H1 (cell line): ENCODE data around the gene CXCR5. TPM values are rescaled to one million over a fixed set of nuclear protein-coding genes. Genes with fewer than 3 reads are reported as not detected.
A peak's percentile ranks its signal among the peaks of the same experiment; 100 is the strongest.

ENCODE experiments used
- CTCF ChIA-PET: fragments of 300-600 bp; sonication (Branson Sonifier 250); formaldehyde crosslinking; loops from one replicate; lab custom pipeline; 2021; ENCODE audit not compliant: partially characterized antibody; lab: Charles Lee
- POLR2A ChIA-PET: fragments of 300-600 bp; sonication (Branson Sonifier 250); formaldehyde crosslinking; loops from one replicate; lab custom pipeline; 2021; ENCODE audit warnings: inconsistent platforms; ENCODE audit not compliant: partially characterized antibody; lab: Charles Lee
- DNase-seq, 2 experiments: peaks; one replicate each; pipeline versions ENCODE4 v3.0.0 to v3.0.0-alpha.2; 2010 to 2022; ENCODE audit warnings: low spot score in 2 of 2, low read depth in 1 of 2, mixed read lengths in 1 of 2
- FAIRE-seq: peaks from 2 replicates; lab custom pipeline; 2011; peaks lifted over from hg19 to GRCh38; lab: Jason Lieb, UNC
- H2AFZ ChIP-seq: 2 replicates; pipeline ENCODE4 v1.8.1; 2012; ENCODE audit warnings: low read length, inconsistent platforms
- H2AK5ac ChIP-seq: 2 replicates; pipeline ENCODE4 v1.6.1; 2013; ENCODE audit warnings: low read depth, low read length
- H2BK120ac ChIP-seq: replicated peaks from 2 replicates; pipeline ENCODE3; 2013; ENCODE audit warnings: low read depth, low read length, inconsistent platforms
- H2BK12ac ChIP-seq: 2 replicates; pipeline ENCODE4 v1.6.1; 2013; ENCODE audit warnings: low read depth, low read length
- H2BK15ac ChIP-seq: 2 replicates; pipeline ENCODE4 v1.6.1; 2013; ENCODE audit warnings: low read length
- H2BK20ac ChIP-seq: 2 replicates; pipeline ENCODE4 v1.6.1; 2013; ENCODE audit warnings: low read length
- H2BK5ac ChIP-seq: 2 replicates; pipeline ENCODE4 v1.6.1; 2013; ENCODE audit warnings: low read depth, low read length
- H3K14ac ChIP-seq: 2 replicates; pipeline ENCODE4 v1.6.1; 2013; ENCODE audit warnings: inconsistent platforms; ENCODE audit not compliant: insufficient read length
- H3K18ac ChIP-seq: 2 replicates; pipeline ENCODE4 v1.6.1; 2013; ENCODE audit warnings: low read length; ENCODE audit errors: extremely low read depth
- H3K23ac ChIP-seq: 2 replicates; pipeline ENCODE4 v1.6.1; 2013; ENCODE audit warnings: inconsistent platforms; ENCODE audit not compliant: insufficient read length
- H3K23me2 ChIP-seq: 2 replicates; pipeline ENCODE4 v1.6.1; 2013; ENCODE audit warnings: low read depth, low read length
- H3K27ac ChIP-seq: 2 replicates; pipeline ENCODE4 v1.6.1; 2011; ENCODE audit warnings: low read depth, low read length, inconsistent platforms
- H3K27me3 ChIP-seq, 4 experiments: replicated peaks in 1 of 4; 1 replicate in 1 of 4; 2 replicates in 3 of 4; pipeline versions ENCODE4 v1.6.1 to v1.8.1; 2011 to 2013; ENCODE audit warnings: low read length in 3 of 4, mild to moderate bottlenecking in 3 of 4, inconsistent platforms in 2 of 4, mixed read lengths in 2 of 4, moderate library complexity in 1 of 4; ENCODE audit not compliant: control insufficient read depth in 3 of 4, insufficient read depth in 3 of 4; ENCODE audit errors: extremely low read depth in 1 of 4
- H3K36me3 ChIP-seq, 4 experiments: 2 replicates each; pipeline versions ENCODE4 v1.6.1 to v1.8.1; 2011 to 2013; ENCODE audit warnings: mild to moderate bottlenecking in 4 of 4, low read length in 3 of 4, moderate library complexity in 2 of 4, control low read depth in 1 of 4, inconsistent platforms in 1 of 4; ENCODE audit not compliant: insufficient read depth in 4 of 4, control insufficient read depth in 2 of 4
- H3K4ac ChIP-seq: replicated peaks from 2 replicates; pipeline ENCODE3; 2013; ENCODE audit warnings: low read length, low read depth, mixed read lengths, inconsistent platforms; ENCODE audit not compliant: insufficient read length
- H3K4me1 ChIP-seq, 4 experiments: replicated peaks in 1 of 4; 1 replicate in 1 of 4; 2 replicates in 3 of 4; pipeline versions ENCODE4 v1.6.1 to v1.8.1; 2011 to 2013; ENCODE audit warnings: low read length in 3 of 4, inconsistent platforms in 2 of 4, mixed read lengths in 1 of 4; ENCODE audit not compliant: insufficient read depth in 4 of 4, control insufficient read depth in 3 of 4
- H3K4me2 ChIP-seq, 2 experiments: 2 replicates each; pipeline versions ENCODE4 v1.6.1 to v1.8.1; 2011 to 2013; ENCODE audit warnings: low read depth in 2 of 2, low read length in 2 of 2, control low read depth in 1 of 2, inconsistent platforms in 1 of 2, mild to moderate bottlenecking in 1 of 2; ENCODE audit not compliant: insufficient read depth in 1 of 2
- H3K4me3 ChIP-seq, 4 experiments: fragments of 200-600, 300-600 bp in 1 of 4; sonication (generic), shearing (Covaris generic), sonication (Bioruptor Twin) in 1 of 4; 2 replicates each; pipeline versions ENCODE4 v1.5.1 to v1.8.1; 2011 to 2016; ENCODE audit warnings: low read length in 4 of 4, low read depth in 3 of 4, control low read depth in 2 of 4, inconsistent platforms in 2 of 4, mild to moderate bottlenecking in 2 of 4, mixed read lengths in 1 of 4, moderate library complexity in 1 of 4; ENCODE audit not compliant: insufficient read depth in 2 of 4; ENCODE audit errors: extremely low read depth in 1 of 4
- H3K56ac ChIP-seq: replicated peaks from 2 replicates; pipeline ENCODE3; 2013; ENCODE audit warnings: low read depth, mild to moderate bottlenecking, mixed read lengths, low read length, inconsistent platforms; ENCODE audit not compliant: insufficient read length
- H3K79me1 ChIP-seq: 2 replicates; pipeline ENCODE4 v1.6.1; 2013; ENCODE audit warnings: low read depth, low read length, control low read depth
- H3K79me2 ChIP-seq, 2 experiments: 2 replicates each; pipeline versions ENCODE4 v1.6.1 to v1.8.1; 2012 to 2013; ENCODE audit warnings: low read length in 2 of 2, mild to moderate bottlenecking in 2 of 2, inconsistent platforms in 1 of 2; ENCODE audit not compliant: insufficient read depth in 2 of 2, control insufficient read depth in 1 of 2
- H3K9ac ChIP-seq, 4 experiments: replicated peaks in 1 of 4; 1 replicate in 1 of 4; 2 replicates in 3 of 4; pipeline versions ENCODE4 v1.6.1 to v1.8.1; 2011 to 2013; ENCODE audit warnings: low read depth in 3 of 4, low read length in 3 of 4, control low read depth in 2 of 4, mild to moderate bottlenecking in 2 of 4, moderate library complexity in 2 of 4, inconsistent platforms in 1 of 4; ENCODE audit errors: extremely low read depth in 1 of 4
- H3K9me3 ChIP-seq, 2 experiments: 2 replicates each; pipeline versions ENCODE4 v1.6.1 to v1.8.1; 2012 to 2013; ENCODE audit warnings: mild to moderate bottlenecking in 2 of 2, moderate library complexity in 2 of 2, control low read depth in 1 of 2, inconsistent platforms in 1 of 2, low read depth in 1 of 2, low read length in 1 of 2, mixed read lengths in 1 of 2; ENCODE audit not compliant: insufficient read depth in 2 of 2
- H4K20me1 ChIP-seq, 2 experiments: replicated peaks in 1 of 2; 2 replicates each; pipeline versions ENCODE3 to v1.8.1; 2011 to 2013; ENCODE audit warnings: inconsistent platforms in 2 of 2, low read length in 2 of 2, mild to moderate bottlenecking in 1 of 2; ENCODE audit not compliant: insufficient read depth in 2 of 2, control insufficient read depth in 1 of 2
- H4K5ac ChIP-seq: 2 replicates; pipeline ENCODE4 v1.6.1; 2013; ENCODE audit warnings: low read length, low read depth, mixed read lengths, inconsistent platforms; ENCODE audit not compliant: insufficient read length
- H4K8ac ChIP-seq: 2 replicates; pipeline ENCODE4 v1.8.0; 2013; ENCODE audit warnings: mild to moderate bottlenecking, moderate library complexity, low read length, inconsistent platforms; ENCODE audit not compliant: insufficient read depth; ENCODE audit errors: extremely low read depth
- H4K91ac ChIP-seq: replicated peaks from 2 replicates; pipeline ENCODE3; 2013; ENCODE audit warnings: low read length, mixed read lengths, inconsistent platforms; ENCODE audit not compliant: insufficient read length
- KDM5A ChIP-seq: fragments of 200-600 bp; IDR thresholded peaks from 2 replicates; pipeline ENCODE4 v1.7.1; 2012; ENCODE audit warnings: mild to moderate bottlenecking, low read length, inconsistent platforms, mixed read lengths
- POLR2AphosphoS5 ChIP-seq: IDR thresholded peaks from 2 replicates; pipeline ENCODE4 v1.6.1; 2011; ENCODE audit warnings: low read depth, low read length
- WGBS, 2 experiments: shearing (Covaris generic) in 1 of 2; methylation state at CpG; one replicate each; pipeline versions ENCODE4 v1.1.6 to v1.1.7; 2013 to 2015; ENCODE audit warnings: low lambda C conversion rate in 2 of 2, mixed read lengths in 2 of 2, inconsistent platforms in 1 of 2, low coverage in 1 of 2, missing lambda C conversion rate in 1 of 2; ENCODE audit not compliant: insufficient replicate concordance in 2 of 2, insufficient coverage in 1 of 2, insufficient read length in 1 of 2; ENCODE audit errors: extremely low coverage in 1 of 2, missing lambda C conversion rate in 1 of 2; 5-methylcytosine and 5-hydroxymethylcytosine counted together
- polyA plus RNA-seq, 7 experiments: library from polyadenylated mRNA; depleted of rRNA in 3 of 7; stranded (reverse) in 5 of 7; unstranded in 2 of 7; fragments of >200 nt in 5 of 7; fragments of 200-250 nt in 2 of 7; gene quantifications; 1 replicate in 5 of 7; 2 replicates in 1 of 7; 4 replicates in 1 of 7; pipeline versions ENCODE4 v1.2.1 to v1.2.3, GENCODE V29; 2011 to 2013; ENCODE audit warnings: missing spikeins in 2 of 7, mixed read lengths in 2 of 7
- total RNA-seq: library from RNA; stranded (reverse); fragmentation: NEBNext Ultra II Directional; extraction: Animal tissue kit (Norgen Biotek cat#: 25700); gene quantifications from 2 replicates; pipeline ENCODE4 v1.2.1, GENCODE V29; 2021

CXCR5 gene
- total and polyA plus RNA-seq, 2 of the 8 experiments (the other 6 are each of a cell fraction or from before 2014, with no cell fraction given), result not detected

GRCh38 chr11:118900535-118901384 is 17.1 kb downstream of the CXCR5 start:
- CTCF ChIA-PET, result interaction anchor here (0.6 to 1.3 kb wide), 7 partner anchors 10 to 91 kb away, joined by 3 to 5 read pairs (median 4); no protein-coding TSS in a partner anchor
- Histone ChIP-seq H3K4me3 (no peak overlapping the region), H4K20me1 (peaks cover 6 to 9% of the 10 kb centered on the region in 2 experiments), H2BK120ac (no peak overlapping the region), H3K9me3 (no peaks in the 10 kb centered on the region), H2AFZ (no peak overlapping the region), H3K79me2 (peaks cover 0 to 15% of the 10 kb centered on the region in 2 experiments; a peak in 2 of 4 replicates), H3K23ac (no peak overlapping the region), H3K9ac (no peak overlapping the region), H2BK20ac (no peak overlapping the region), H3K27me3 (no peaks in the 10 kb centered on the region), H3K36me3 (peaks cover 17 to 58% (median 45%) of the 10 kb centered on the region in 4 experiments), H3K4ac (no peak overlapping the region), H2BK12ac (no peak overlapping the region), H2BK15ac (no peak overlapping the region), H3K4me1 (peaks cover 3 to 36% (median 22%) of the 10 kb centered on the region in 4 experiments), H3K23me2 (no peaks in the 10 kb centered on the region), H4K91ac (no peak overlapping the region), H4K5ac (no peak overlapping the region), H3K79me1 (no peaks in the 10 kb centered on the region), H3K27ac (no peak overlapping the region), H3K14ac (no peak overlapping the region), H3K56ac (no peak overlapping the region), H2AK5ac (no peak overlapping the region), H3K4me2 (no peak overlapping the region), H3K18ac (no peak overlapping the region), H4K8ac (no peak overlapping the region; the same call in none of the 2 replicates), H2BK5ac (no peak overlapping the region)
- POLR2A ChIA-PET, result interaction anchor here (0.8 to 1.8 kb wide), 4 partner anchors 8 to 110 kb away, joined by 3 to 5 read pairs (median 4); partner anchors contain the start of gene DDX6
- FAIRE-seq (no peak), DNase-seq (no peak)
- TF ChIP-seq POLR2AphosphoS5 (peak; percentile 53; the same call in 1 of the 2 replicates), KDM5A (no peak)
- WGBS, 2 experiments, result 92% methylated on average over 27 of the region's 29 CpGs; no CpG with 5 or more reads in 1 of the 2 experiments
